SK-N-DZ (cell line): ENCODE measurements around the gene AHNAK.
"Not testable (repeated sequence)": the region's sequence is repeated elsewhere in the genome, so short reads cannot be mapped to it uniquely, and the experiment has no call there.

Experiments used
- DNase-seq: peaks from one replicate; pipeline ENCODE4 v3.0.0-alpha.2; 2015; ENCODE audit warnings: low spot score

Gene AHNAK

GRCh38 chr11:62532096-62532495 is 14.5 kb downstream of the AHNAK start:
- no peak for DNase-seq

GRCh38 chr11:62516736-62517371 is 29.8 kb downstream of the AHNAK start:
- no peak for DNase-seq

- no peak for DNase-seq
These were observed 32.5 kb downstream of the AHNAK start for GRCh38 chr11:62514151-62514550.

GRCh38 chr11:62513626-62514025 is 33.0 kb downstream of the AHNAK start:
- DNase-seq = no peak

- DNase-seq = no peak
These were observed 33.6 kb downstream of the AHNAK start for GRCh38 chr11:62512961-62513360.

- peak; percentile 69 for DNase-seq
These were observed 38.1 kb downstream of the AHNAK start for GRCh38 chr11:62508336-62509058.

GRCh38 chr11:62507125-62507422 is 39.5 kb downstream of the AHNAK start:
- no peak for DNase-seq

- DNase-seq = no peak
These were observed 40.0 kb downstream of the AHNAK start for GRCh38 chr11:62506413-62507124.

GRCh38 chr11:62505440-62506091 is 41.0 kb downstream of the AHNAK start:
- DNase-seq = peak; percentile 87

- peak; percentile 91 for DNase-seq
These were observed 41.6 kb downstream of the AHNAK start for GRCh38 chr11:62505059-62505439.

- DNase-seq = peak; percentile 86
These were observed 42.2 kb downstream of the AHNAK start for GRCh38 chr11:62504158-62504973.

- DNase-seq = no peak
These were observed 44.4 kb downstream of the AHNAK start for GRCh38 chr11:62502030-62502730.

GRCh38 chr11:62501432-62501891 is 45.1 kb downstream of the AHNAK start:
- DNase-seq = no peak

- DNase-seq = no peak
These were observed 46.0 kb downstream of the AHNAK start for GRCh38 chr11:62500650-62501030.

- no peak for DNase-seq
These were observed 46.5 kb downstream of the AHNAK start for GRCh38 chr11:62499944-62500649.

GRCh38 chr11:62499311-62499943 is 47.2 kb downstream of the AHNAK start:
- not testable (repeated sequence) for DNase-seq

- no peak for DNase-seq
These were observed 47.9 kb downstream of the AHNAK start for GRCh38 chr11:62498492-62499286.

GRCh38 chr11:62498031-62498430 is 48.6 kb downstream of the AHNAK start:
- DNase-seq = no peak
